Upper lobe of left lung (tissue), 6 donors: ENCODE data around the gene KIAA2012. TPM values are rescaled to one million over a fixed set of nuclear protein-coding genes. Genes with fewer than 3 reads are reported as not detected.

Experiments used
- ATAC-seq, 2 donors: fragments of 200-7000 bp; cut with Tn5 transposase; one replicate each; pipeline ENCODE4 v1.9.1; 2022; ENCODE audit warnings: mild to moderate bottlenecking in 2 of 2, moderate library complexity in 2 of 2; ENCODE audit not compliant: low FRiP score in 2 of 2
- DNase-seq, 2 donors: peaks; one replicate each; pipeline ENCODE4 v3.0.0-alpha.2; 2019 to 2020
- H3K27ac ChIP-seq, 4 donors: fragments of 200-600 bp; sonication (generic); one replicate each; pipeline ENCODE4 v1.5.1; 2016 to 2019
- H3K27me3 ChIP-seq, 4 donors: fragments of 200-600 bp; sonication (generic); one replicate each; pipeline ENCODE4 v1.5.1; 2017 to 2019
- H3K36me3 ChIP-seq, 4 donors: fragments of 200-600 bp; sonication (generic); one replicate each; pipeline ENCODE4 v1.5.1; 2016 to 2019
- H3K4me1 ChIP-seq, 4 donors: fragments of 200-600 bp; sonication (generic); one replicate each; pipeline ENCODE4 v1.5.1; 2018 to 2019
- H3K4me3 ChIP-seq, 4 donors: fragments of 200-600 bp; sonication (generic); one replicate each; pipeline ENCODE4 v1.5.1; 2017 to 2019; ENCODE audit warnings: mild to moderate bottlenecking in 2 of 4, moderate library complexity in 1 of 4
- H3K9me3 ChIP-seq, 4 donors: fragments of 200-600 bp; sonication (generic); one replicate each; pipeline ENCODE4 v1.5.1; 2018 to 2019
- CTCF ChIP-seq, 6 experiments: fragments of 450-650 bp in 4 of 6; fragments of 200-600 bp in 2 of 6; sonication (generic) in 2 of 6; IDR thresholded peaks; one replicate each; pipeline ENCODE4 v1.5.1; 2016 to 2019; ENCODE audit warnings: antibody characterized with exemption in 6 of 6
- EP300 ChIP-seq, 4 donors: sonication (generic); formaldehyde crosslinking; IDR thresholded peaks; one replicate each; pipeline ENCODE4 v1.5.1; 2017; ENCODE audit warnings: antibody characterized with exemption in 4 of 4, control low read depth in 2 of 4
- POLR2A ChIP-seq, 4 donors: fragments of 450-650 bp; IDR thresholded peaks; one replicate each; pipeline ENCODE4 v1.5.1; 2016 to 2017; ENCODE audit warnings: antibody characterized with exemption in 4 of 4, mild to moderate bottlenecking in 2 of 4
- POLR2AphosphoS5 ChIP-seq, 2 donors: sonication (generic); formaldehyde crosslinking; IDR thresholded peaks; one replicate each; pipeline ENCODE4 v1.5.1; 2017; ENCODE audit warnings: antibody characterized with exemption in 2 of 2
- WGBS, 2 donors: methylation state at CpG; one replicate each; pipeline ENCODE4 v1.1.5; 2017 to 2018; 5-methylcytosine and 5-hydroxymethylcytosine counted together
- total RNA-seq, 6 donors: library from RNA; depleted of rRNA in 4 of 6; stranded (reverse); fragments of >200 nt in 4 of 6; gene quantifications; one replicate each; pipeline versions ENCODE4 v1.1.0 to v1.2.1, GENCODE V29; 2016 to 2021
- donor health status: DM: no; HTN: no; CAD: no; lungs with moderate emphysema.
- donor health status: DM: no; HTN: yes; CAD: no; lungs with severe emphysema.

Gene KIAA2012
- total RNA-seq, 6 donors from 2014 or later: 0.74 to 13.3 (median 2.2) TPM; not detected in 1

- no peak for TF ChIP-seq CTCF (IDR thresholded peaks at IDR 0.05)
- no peak for TF ChIP-seq POLR2AphosphoS5 (IDR thresholded peaks at IDR 0.05)
- no peak for TF ChIP-seq POLR2A (IDR thresholded peaks at IDR 0.05)
- no peak for TF ChIP-seq EP300 (IDR thresholded peaks at IDR 0.05)
- Histone ChIP-seq H3K4me3 (no peak overlapping the region), H3K4me1 (no peaks in the 10 kb centered on the region), H3K36me3 (peaks cover 6 to 79% (median 16%) of the 10 kb centered on the region in 4 donors), H3K27ac (no peak overlapping the region), H3K9me3 (no peaks in the 10 kb centered on the region), H3K27me3 (no peaks in the 10 kb centered on the region)
- DNase-seq (no peak), ATAC-seq (no peak)
Measured at GRCh38 chr2:202208526-202208925, 135.5 kb downstream of the KIAA2012 start.

GRCh38 chr2:202215179-202215578, 142.1 kb downstream of the KIAA2012 start:
- Histone ChIP-seq H3K4me3 (no peak overlapping the region), H3K9me3 (no peaks in the 10 kb centered on the region), H3K27me3 (no peaks in the 10 kb centered on the region), H3K27ac (no peak overlapping the region), H3K36me3 (peaks cover 13 to 77% (median 16%) of the 10 kb centered on the region in 4 donors), H3K4me1 (no peaks in the 10 kb centered on the region)
- 94 to 100% methylated on average over 1 of the region's 1 CpG for WGBS, 2 donors
- DNase-seq (no peak), ATAC-seq (no peak)
- TF ChIP-seq POLR2AphosphoS5 (IDR thresholded peaks at IDR 0.05): no peak
- TF ChIP-seq POLR2A (IDR thresholded peaks at IDR 0.05): no peak
- TF ChIP-seq EP300 (IDR thresholded peaks at IDR 0.05): no peak
- no peak for TF ChIP-seq CTCF (IDR thresholded peaks at IDR 0.05)

GRCh38 chr2:202221873-202222272, 148.8 kb downstream of the KIAA2012 start:
- H3K4me3 ChIP-seq: no peak overlapping the region
- peaks cover 0 to 43% (median 8%) of the 10 kb centered on the region in 4 donors for H3K36me3 ChIP-seq
- ATAC-seq: no peak
- H3K27ac ChIP-seq: no peak overlapping the region
- WGBS, 2 donors: 67 to 95% methylated on average over 1 of the region's 1 CpG
- H3K9me3 ChIP-seq: no peaks in the 10 kb centered on the region
- peaks cover 0 to 5% (median 0%) of the 10 kb centered on the region in 4 donors for H3K4me1 ChIP-seq
- TF ChIP-seq POLR2AphosphoS5 (IDR thresholded peaks at IDR 0.05) (no peak), CTCF (IDR thresholded peaks at IDR 0.05) (no peak), POLR2A (IDR thresholded peaks at IDR 0.05) (no peak), EP300 (IDR thresholded peaks at IDR 0.05) (no peak)
- H3K27me3 ChIP-seq: no peaks in the 10 kb centered on the region
- DNase-seq: no peak

GRCh38 chr2:202237787-202238233, 164.8 kb downstream of the KIAA2012 start:
- WGBS, 2 donors: 0 to 1% methylated on average over 19 to 29 of the region's 30 CpGs
- H3K27ac ChIP-seq: peak overlapping the region; percentile 86 to 96 (median 93)
- no peaks in the 10 kb centered on the region for H3K9me3 ChIP-seq
- ATAC-seq (peak; percentile 56 to 67), DNase-seq (peak in 1 of 2 donors; percentile 33)
- H3K4me1 ChIP-seq: peaks cover 7 to 31% (median 25%) of the 10 kb centered on the region in 4 donors
- peak overlapping the region; percentile 92 to 99 (median 96) for H3K4me3 ChIP-seq
- no peaks in the 10 kb centered on the region for H3K27me3 ChIP-seq
- H3K36me3 ChIP-seq: no peaks in the 10 kb centered on the region
- TF ChIP-seq CTCF (IDR thresholded peaks at IDR 0.05): peak in 1 of 6 experiments; percentile 9
- no peak for TF ChIP-seq POLR2A (IDR thresholded peaks at IDR 0.05)
